Activated naive CD4-positive, alpha-beta T cell treated with anti-CD3 and anti-CD28 coated beads, Interleukin-2, amount 50 U/mL, for 16 hours (primary cell): ENCODE results near the gene BAHCC1.
A peak's percentile ranks its signal among the peaks of the same experiment; 100 is the strongest.
"Not testable (repeated sequence)": the region's sequence is repeated elsewhere in the genome, so short reads cannot be mapped to it uniquely, and the experiment has no call there.

Source experiments
- DNase-seq: peaks from one replicate; pipeline ENCODE4 v3.0.0-alpha.2; 2020

The BAHCC1 gene

GRCh38 chr17:81394921-81395599 is at the start of gene BAHCC1:
BAHCC1 (plus strand) TSS chr17:81395457; CDS start chr17:81399740, 4,283 bp downstream.
- peak; percentile 83 for DNase-seq

- peak; percentile 98 for DNase-seq
Measured at GRCh38 chr17:81346090-81346907, 49.0 kb upstream of the BAHCC1 start.

- DNase-seq: no peak
Measured at GRCh38 chr17:81346908-81347349, 48.3 kb upstream of the BAHCC1 start.

- DNase-seq: no peak
Measured at GRCh38 chr17:81347437-81347836, 47.8 kb upstream of the BAHCC1 start.

- no peak for DNase-seq
Measured at GRCh38 chr17:81348097-81349055, 46.9 kb upstream of the BAHCC1 start.

GRCh38 chr17:81349397-81350319 is 45.6 kb upstream of the BAHCC1 start:
- no peak for DNase-seq

GRCh38 chr17:81350320-81350890 is 44.9 kb upstream of the BAHCC1 start:
- DNase-seq: no peak

- DNase-seq: not testable (repeated sequence)
Measured at GRCh38 chr17:81351329-81352052, 43.8 kb upstream of the BAHCC1 start.

- not testable (repeated sequence) for DNase-seq
Measured at GRCh38 chr17:81352056-81352455, 43.2 kb upstream of the BAHCC1 start.

GRCh38 chr17:81354252-81354953 is 40.9 kb upstream of the BAHCC1 start:
- DNase-seq: no peak

GRCh38 chr17:81354954-81355347 is 40.3 kb upstream of the BAHCC1 start:
- no peak for DNase-seq

GRCh38 chr17:81359218-81359617 is 36.0 kb upstream of the BAHCC1 start:
- no peak for DNase-seq

GRCh38 chr17:81362001-81362400 is 33.3 kb upstream of the BAHCC1 start:
- not testable (repeated sequence) for DNase-seq

GRCh38 chr17:81364278-81365147 is 30.7 kb upstream of the BAHCC1 start:
- DNase-seq: no peak

GRCh38 chr17:81365148-81365600 is 30.1 kb upstream of the BAHCC1 start:
- peak; percentile 33 for DNase-seq

- DNase-seq: no peak
Measured at GRCh38 chr17:81365601-81366585, 29.4 kb upstream of the BAHCC1 start.

GRCh38 chr17:81366648-81367047 is 28.6 kb upstream of the BAHCC1 start:
- no peak for DNase-seq

GRCh38 chr17:81367171-81367570 is 28.1 kb upstream of the BAHCC1 start:
- DNase-seq: no peak
